ENCODE data around the gene EIF3I. TPM values are rescaled to one million over a fixed set of nuclear protein-coding genes. Genes with fewer than 3 reads are reported as not detected.
A peak's percentile ranks its signal among the peaks of the same experiment; 100 is the strongest.

EIF3I gene
- total and polyA plus RNA-seq, 2 donors (not counting 1 experiment from before 2014, with no cell fraction given), result 277 to 492 TPM

GRCh38 chr1:32246888-32247273, 24.7 kb downstream of the EIF3I start, which contains the start of gene FAM167B:
FAM167B (plus strand) TSS chr1:32247222; CDS start chr1:32247422, 200 bp downstream.
- Histone ChIP-seq H3K79me2 (ENCODE audit: control insufficient read depth, insufficient read depth, low read length) (no peaks in the 10 kb centered on the region), H3K27me3 (ENCODE audit: control insufficient read depth, insufficient read depth, low read length) (no peaks in the 10 kb centered on the region), H3K4me3 (replicated peaks in 1 of 4; ENCODE audit: control extremely low read depth in 1 of 4, insufficient read depth in 1 of 4, low read depth in 3 of 4, low read length in 4 of 4) (no peak within 1 kb of the TSS), H3K4me1 (ENCODE audit: control insufficient read depth, extremely low read depth, insufficient read depth, low read length) (peaks cover 17% of the 10 kb centered on the region), H3K4me2 (ENCODE audit: extremely low read depth, insufficient read depth, low read length) (no peak within 1 kb of the TSS), H2AFZ (ENCODE audit: low read length) (no peak within 1 kb of the TSS), H4K20me1 (ENCODE audit: control insufficient read depth, extremely low read depth, insufficient read depth, low read length) (no peaks in the 10 kb centered on the region), H3K36me3 (ENCODE audit: control insufficient read depth, insufficient read depth, low read length) (no peaks in the 10 kb centered on the region), H3K27ac (ENCODE audit: insufficient read depth, low read length) (peak within 1 kb of the TSS; percentile 64), H3K9me3 (ENCODE audit: control insufficient read depth, insufficient read depth, low read depth, low read length) (no peaks in the 10 kb centered on the region), H3K9ac (ENCODE audit: insufficient read depth, low read length) (no peak within 1 kb of the TSS)
- peak; percentile 69 to 72 for DNase-seq (ENCODE audit: low read depth in 2 of 2)
- TF ChIP-seq CTCF (conservative IDR thresholded peaks at IDR 0.05 in 1 of 2, IDR thresholded peaks at IDR 0.05 in 1 of 2; ENCODE audit: low read depth in 1 of 2, low read length in 2 of 2) (no peak), EZH2 (IDR thresholded peaks at IDR 0.05; ENCODE audit: low read length, missing control alignments) (no peak)

- Histone ChIP-seq H3K27me3 (ENCODE audit: control insufficient read depth, insufficient read depth, low read length) (no peaks in the 10 kb centered on the region), H2AFZ (ENCODE audit: low read length) (no peak overlapping the region), H4K20me1 (ENCODE audit: control insufficient read depth, extremely low read depth, insufficient read depth, low read length) (no peaks in the 10 kb centered on the region), H3K36me3 (ENCODE audit: control insufficient read depth, insufficient read depth, low read length) (no peaks in the 10 kb centered on the region), H3K27ac (ENCODE audit: insufficient read depth, low read length) (peak overlapping the region; percentile 64), H3K9ac (ENCODE audit: insufficient read depth, low read length) (no peak overlapping the region), H3K9me3 (ENCODE audit: control insufficient read depth, insufficient read depth, low read depth, low read length) (no peaks in the 10 kb centered on the region), H3K4me3 (replicated peaks in 1 of 4; ENCODE audit: control extremely low read depth in 1 of 4, insufficient read depth in 1 of 4, low read depth in 3 of 4, low read length in 4 of 4) (no peak overlapping the region), H3K79me2 (ENCODE audit: control insufficient read depth, insufficient read depth, low read length) (no peaks in the 10 kb centered on the region), H3K4me1 (ENCODE audit: control insufficient read depth, extremely low read depth, insufficient read depth, low read length) (peaks cover 15% of the 10 kb centered on the region), H3K4me2 (ENCODE audit: extremely low read depth, insufficient read depth, low read length) (no peak overlapping the region)
- no peak for DNase-seq (ENCODE audit: low read depth in 2 of 2)
- TF ChIP-seq EZH2 (IDR thresholded peaks at IDR 0.05; ENCODE audit: low read length, missing control alignments) (no peak), CTCF (conservative IDR thresholded peaks at IDR 0.05 in 1 of 2, IDR thresholded peaks at IDR 0.05 in 1 of 2; ENCODE audit: low read depth in 1 of 2, low read length in 2 of 2) (no peak)
Measured at GRCh38 chr1:32247452-32247851, 25.2 kb downstream of the EIF3I start.

- Histone ChIP-seq H3K4me3 (replicated peaks in 1 of 4; ENCODE audit: control extremely low read depth in 1 of 4, insufficient read depth in 1 of 4, low read depth in 3 of 4, low read length in 4 of 4) (no peak overlapping the region), H3K4me1 (ENCODE audit: control insufficient read depth, extremely low read depth, insufficient read depth, low read length) (peaks cover 13% of the 10 kb centered on the region), H3K4me2 (ENCODE audit: extremely low read depth, insufficient read depth, low read length) (peak overlapping the region; percentile 10), H3K27me3 (ENCODE audit: control insufficient read depth, insufficient read depth, low read length) (no peaks in the 10 kb centered on the region), H3K9me3 (ENCODE audit: control insufficient read depth, insufficient read depth, low read depth, low read length) (no peaks in the 10 kb centered on the region), H3K9ac (ENCODE audit: insufficient read depth, low read length) (no peak overlapping the region), H3K27ac (ENCODE audit: insufficient read depth, low read length) (peak overlapping the region; percentile 64), H3K36me3 (ENCODE audit: control insufficient read depth, insufficient read depth, low read length) (no peaks in the 10 kb centered on the region), H4K20me1 (ENCODE audit: control insufficient read depth, extremely low read depth, insufficient read depth, low read length) (no peaks in the 10 kb centered on the region), H2AFZ (ENCODE audit: low read length) (no peak overlapping the region), H3K79me2 (ENCODE audit: control insufficient read depth, insufficient read depth, low read length) (no peaks in the 10 kb centered on the region)
- TF ChIP-seq EZH2 (IDR thresholded peaks at IDR 0.05; ENCODE audit: low read length, missing control alignments) (no peak), CTCF (conservative IDR thresholded peaks at IDR 0.05 in 1 of 2, IDR thresholded peaks at IDR 0.05 in 1 of 2; ENCODE audit: low read depth in 1 of 2, low read length in 2 of 2) (peak; percentile 71 to 73)
- DNase-seq (ENCODE audit: low read depth in 2 of 2), result peak; percentile 52 to 60
Measured at GRCh38 chr1:32247983-32248889, 26.0 kb downstream of the EIF3I start.
